GM13976 (cell line): Measurements from ENCODE around the gene HERC4.
"Not testable (repeated sequence)": the region's sequence is repeated elsewhere in the genome, so short reads cannot be mapped to it uniquely, and the experiment has no call there.

ENCODE experiments used
- DNase-seq: peaks from one replicate; pipeline ENCODE4 v3.0.0; 2012; ENCODE audit warnings: low spot score
- in situ Hi-C: fragments of 300-500 bp; cut with MboI; formaldehyde crosslinking; loops from one replicate; pipeline ENCODE4 v1.12.0; 2022; ENCODE audit warnings: low sequenced_read_pairs, mixed read lengths, inconsistent platforms; ENCODE audit not compliant: unreplicated experiment
- TF ChIP-seq, protein P1 (sequence below): IDR thresholded peaks from 2 replicates; pipeline ENCODE4 v1.5.1; 2012; ENCODE audit warnings: borderline replicate concordance, mild to moderate bottlenecking; ENCODE audit not compliant: insufficient read depth; ENCODE audit errors: extremely low read depth, missing control alignments, control extremely low read depth

Gene HERC4

DNA sequence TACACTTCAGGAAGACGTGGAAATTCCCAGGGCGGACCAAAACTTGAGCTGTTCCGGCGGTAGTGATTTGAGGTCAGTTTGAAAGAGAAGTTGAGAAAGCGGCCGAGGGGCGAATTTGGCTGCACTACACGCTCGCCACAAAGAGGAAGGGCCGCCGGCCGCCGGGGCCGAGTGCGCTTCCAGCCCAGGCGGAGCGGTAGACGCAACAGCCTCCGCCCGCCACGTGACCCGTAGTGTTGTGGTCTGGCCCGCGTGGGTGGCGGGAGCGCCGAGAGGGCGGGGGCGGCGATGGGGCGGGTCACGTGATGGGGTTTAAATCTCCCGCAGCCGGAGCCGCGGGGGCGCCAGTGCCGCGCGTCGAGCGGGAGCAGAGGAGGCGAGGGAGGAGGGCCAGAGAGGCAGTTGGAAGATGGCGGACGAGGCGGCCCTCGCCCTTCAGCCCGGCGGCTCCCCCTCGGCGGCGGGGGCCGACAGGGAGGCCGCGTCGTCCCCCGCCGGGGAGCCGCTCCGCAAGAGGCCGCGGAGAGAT, 190.7 kb downstream of the HERC4 start, which contains the start of gene SIRT1:
TSS of gene SIRT1 (plus strand) at position 344 of the 529 bp plus-strand sequence. CDS start at position 410, 66 bp downstream.
- peak; percentile 92 for DNase-seq
- TF ChIP-seq, protein P1, sequence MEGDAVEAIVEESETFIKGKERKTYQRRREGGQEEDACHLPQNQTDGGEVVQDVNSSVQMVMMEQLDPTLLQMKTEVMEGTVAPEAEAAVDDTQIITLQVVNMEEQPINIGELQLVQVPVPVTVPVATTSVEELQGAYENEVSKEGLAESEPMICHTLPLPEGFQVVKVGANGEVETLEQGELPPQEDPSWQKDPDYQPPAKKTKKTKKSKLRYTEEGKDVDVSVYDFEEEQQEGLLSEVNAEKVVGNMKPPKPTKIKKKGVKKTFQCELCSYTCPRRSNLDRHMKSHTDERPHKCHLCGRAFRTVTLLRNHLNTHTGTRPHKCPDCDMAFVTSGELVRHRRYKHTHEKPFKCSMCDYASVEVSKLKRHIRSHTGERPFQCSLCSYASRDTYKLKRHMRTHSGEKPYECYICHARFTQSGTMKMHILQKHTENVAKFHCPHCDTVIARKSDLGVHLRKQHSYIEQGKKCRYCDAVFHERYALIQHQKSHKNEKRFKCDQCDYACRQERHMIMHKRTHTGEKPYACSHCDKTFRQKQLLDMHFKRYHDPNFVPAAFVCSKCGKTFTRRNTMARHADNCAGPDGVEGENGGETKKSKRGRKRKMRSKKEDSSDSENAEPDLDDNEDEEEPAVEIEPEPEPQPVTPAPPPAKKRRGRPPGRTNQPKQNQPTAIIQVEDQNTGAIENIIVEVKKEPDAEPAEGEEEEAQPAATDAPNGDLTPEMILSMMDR = peak; percentile 1
- in situ Hi-C loops = no loop called here

DNA sequence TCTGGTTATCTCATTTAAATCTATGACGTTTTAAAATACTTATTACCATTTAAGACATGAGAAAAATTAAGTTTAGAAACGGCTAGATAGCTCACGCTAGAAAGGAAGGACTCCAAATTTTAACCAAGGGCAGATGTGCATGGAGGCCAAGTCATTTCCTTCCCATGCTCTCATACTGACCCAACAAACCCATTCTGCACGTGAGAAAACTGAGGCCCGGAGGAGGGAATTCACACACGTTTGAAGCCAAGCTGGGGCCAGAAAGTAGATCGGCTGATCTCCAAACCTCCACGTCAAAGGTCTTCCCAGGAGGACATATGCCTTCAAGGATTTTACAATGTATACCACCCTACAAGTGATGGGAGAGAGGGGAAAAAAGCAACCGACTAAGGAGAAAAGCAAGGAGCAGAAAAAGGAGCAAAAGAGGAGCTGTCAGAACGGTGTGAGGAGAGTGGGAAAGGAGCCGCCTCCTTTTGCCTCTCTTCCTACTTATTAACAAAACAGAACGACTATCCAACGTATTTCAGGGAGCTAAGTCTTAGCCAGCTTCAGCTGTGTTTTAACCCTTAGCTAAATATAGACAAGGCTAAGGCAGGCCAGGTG, 191.3 kb downstream of the HERC4 start:
- in situ Hi-C loops = no loop called here

DNA sequence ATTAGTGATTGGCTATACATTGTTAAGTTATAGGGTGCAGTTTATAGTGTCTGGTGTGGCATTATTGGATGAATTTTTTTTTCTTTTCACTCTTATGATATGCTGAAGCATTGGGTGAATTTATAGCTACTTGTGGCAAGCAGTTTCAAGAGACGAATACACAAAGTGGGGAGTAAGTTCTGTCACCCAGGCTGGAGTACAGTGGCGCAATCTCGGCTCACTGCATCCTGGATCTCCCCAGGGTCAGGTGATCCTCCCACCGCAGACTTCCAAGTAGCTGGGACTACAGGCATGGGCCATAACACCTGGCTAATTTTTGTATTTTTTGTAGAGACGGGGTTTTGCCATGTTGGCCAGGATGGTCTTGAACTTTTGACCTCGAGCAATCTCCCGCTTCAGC, 196.9 kb downstream of the HERC4 start:
- DNase-seq = no peak
- in situ Hi-C loops = no loop called here
- TF ChIP-seq, protein P1 = no peak

More for the DNA sequence above, 191.3 kb downstream of the HERC4 start:
- TF ChIP-seq, protein P1 = no peak
- DNase-seq = peak; percentile 31

DNA sequence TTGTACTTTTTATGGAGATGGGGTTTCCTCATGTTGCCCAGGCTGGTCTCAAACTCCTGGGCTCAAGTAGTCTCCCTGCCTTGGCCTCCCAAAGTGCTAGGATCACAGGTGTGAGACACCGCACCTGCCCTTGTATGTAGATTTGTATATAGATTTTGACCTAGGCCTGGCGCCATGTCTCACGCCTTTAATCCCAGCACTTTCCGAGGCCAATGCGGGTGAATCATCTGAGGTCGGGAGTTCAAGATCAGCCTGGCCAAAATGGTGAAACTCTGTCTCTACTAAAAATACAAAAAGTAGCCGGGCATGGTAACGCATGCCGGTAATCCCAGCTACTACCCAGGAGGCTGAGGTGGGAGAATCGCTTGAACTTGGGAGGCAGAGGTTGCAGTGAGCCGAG, 197.7 kb downstream of the HERC4 start:
- in situ Hi-C loops, DNase-seq: not testable (repeated sequence)

DNA sequence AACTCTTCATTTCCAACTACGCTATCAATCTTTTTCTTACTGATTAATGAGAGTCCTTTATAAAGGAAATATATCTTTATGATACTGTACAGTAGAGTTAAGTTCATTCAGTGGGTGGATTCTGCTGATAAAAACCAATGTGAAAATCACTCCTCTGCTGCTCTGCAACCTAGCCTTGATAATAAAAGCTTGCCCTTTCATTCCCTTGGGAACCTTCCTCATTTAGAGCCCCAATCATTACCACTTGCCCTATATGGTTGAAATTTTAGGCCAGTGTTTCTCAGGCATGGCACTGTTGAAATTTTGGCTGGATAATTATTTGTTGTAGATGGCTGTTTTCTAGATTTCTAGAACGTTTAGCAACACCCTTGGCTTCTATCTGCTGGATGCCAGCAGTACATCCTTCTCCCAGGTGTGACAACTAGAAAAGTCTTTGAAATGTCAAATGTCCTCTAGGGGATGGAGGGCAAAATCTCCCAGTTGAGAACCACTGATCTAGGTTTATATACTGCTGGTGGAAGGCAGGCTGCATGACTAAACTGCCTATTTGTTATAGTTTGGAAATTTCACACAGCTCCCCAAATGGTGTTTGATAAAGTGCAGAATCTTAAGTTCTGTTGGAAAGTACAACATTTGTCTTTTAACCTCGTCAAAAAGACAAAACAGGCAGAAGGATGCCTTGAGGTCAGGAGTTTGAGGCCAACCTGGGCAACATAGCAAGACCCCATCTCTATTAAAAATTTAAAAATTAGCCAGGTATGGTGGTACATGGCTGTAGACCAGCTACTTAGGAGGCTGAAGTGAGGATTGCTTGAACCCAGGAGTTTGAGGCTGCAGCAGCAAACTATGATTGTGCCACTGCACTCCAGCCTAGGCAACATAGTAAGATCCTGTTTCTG, 199.5 kb downstream of the HERC4 start:
- DNase-seq = no peak
- TF ChIP-seq, protein P1 = no peak
- in situ Hi-C loops = no loop called here
